T47D (cell line): Measurements from ENCODE around the gene AHSA1.

Experiments
- DNase-seq, 2 experiments: peaks; one replicate each; pipeline versions ENCODE4 v3.0.0 to v3.0.0-alpha.2; 2011 to 2012; ENCODE audit warnings: low read depth in 1 of 2, low spot score in 1 of 2
- JUND ChIP-seq: IDR thresholded peaks from 2 replicates; pipeline ENCODE4 v1.6.1; 2012; ENCODE audit warnings: low read depth
- in situ Hi-C: cut with HindIII; loops from 2 replicates; pipeline ENCODE4 v1.10.0; 2016; ENCODE audit warnings: low sequenced_read_pairs, low pct_unique_long_range_greater_than_20kb

The AHSA1 gene

GRCh38 chr14:77503138-77503537, 45.2 kb downstream of the AHSA1 start:
- no peak for DNase-seq
- TF ChIP-seq JUND, result no peak
- in situ Hi-C loops, result no loop called here

- no peak for DNase-seq
- in situ Hi-C loops, result no loop called here
- no peak for TF ChIP-seq JUND
Measured at GRCh38 chr14:77505031-77505430, 47.1 kb downstream of the AHSA1 start.

- in situ Hi-C loops, result no loop called here
- DNase-seq, result no peak
- TF ChIP-seq JUND, result no peak
Measured at GRCh38 chr14:77507762-77508161, 49.9 kb downstream of the AHSA1 start.

- in situ Hi-C loops, result no loop called here
Measured at GRCh38 chr14:77508249-77508648, 50.4 kb downstream of the AHSA1 start.

GRCh38 chr14:77508876-77509275, 51.0 kb downstream of the AHSA1 start:
- no peak for TF ChIP-seq JUND
- DNase-seq, result no peak
- in situ Hi-C loops, result no loop called here

More at GRCh38 chr14:77508249-77508648, 50.4 kb downstream of the AHSA1 start:
- TF ChIP-seq JUND, result no peak
- DNase-seq, result no peak

- no peak for TF ChIP-seq JUND
- DNase-seq, result no peak
- in situ Hi-C loops, result no loop called here
Measured at GRCh38 chr14:77509366-77509765, 51.5 kb downstream of the AHSA1 start.

GRCh38 chr14:77511486-77512162, 53.7 kb downstream of the AHSA1 start:
- DNase-seq, result no peak
- in situ Hi-C loops, result no loop called here
- no peak for TF ChIP-seq JUND

GRCh38 chr14:77516126-77516525, 58.2 kb downstream of the AHSA1 start:
- in situ Hi-C loops, result no loop called here
- TF ChIP-seq JUND, result no peak
- no peak for DNase-seq
